GM21528 (cell line): Measurements from ENCODE around the gene ILDR2.

Source experiments
- ATAC-seq: cut with Tn5 transposase; IDR thresholded peaks from one replicate; pipeline ENCODE4 v1.9.1; 2021; ENCODE audit warnings: mild to moderate bottlenecking, moderate library complexity; ENCODE audit not compliant: unreplicated experiment, low FRiP score

The ILDR2 gene

GRCh38 chr1:166975361-166976129 lies at the start of gene ILDR2:
ILDR2 (minus strand) TSS chr1:166975540; CDS start chr1:166975268, 272 bp downstream.
- ATAC-seq: peak; percentile 76

- peak; percentile 58 for ATAC-seq
Measured at GRCh38 chr1:167022384-167022783, 47.0 kb upstream of the ILDR2 start.

DNA sequence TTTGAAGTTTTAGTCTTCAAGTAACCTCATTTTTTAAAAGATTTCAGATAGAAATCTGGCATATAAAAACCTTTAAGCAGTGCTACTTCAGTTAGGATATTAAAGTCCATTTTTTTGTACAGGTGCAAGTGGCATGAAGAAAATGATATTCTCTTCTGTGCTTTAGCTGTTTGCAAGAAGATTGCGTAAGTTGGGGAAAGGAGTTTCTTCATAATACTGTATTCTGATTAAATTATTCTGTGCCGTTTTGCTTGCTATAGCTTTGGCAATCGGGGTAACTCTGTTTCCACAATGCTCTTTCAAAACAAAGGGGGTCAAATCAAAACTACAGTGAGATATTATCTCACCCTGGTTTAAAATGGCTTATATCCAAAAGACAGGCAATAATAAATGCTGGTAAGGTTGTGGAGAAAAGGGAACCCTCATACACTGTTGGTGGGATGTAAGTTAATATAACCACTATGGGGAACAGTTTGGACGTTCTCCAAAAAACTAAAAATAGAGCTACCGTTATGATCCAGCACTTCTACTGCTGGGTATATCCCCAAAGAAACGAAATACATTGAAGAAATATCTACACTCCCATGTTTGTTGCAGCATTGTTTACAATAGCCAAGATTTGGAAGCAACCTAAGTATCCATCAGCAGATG lies 40.9 kb upstream of the ILDR2 start:
- no peak for ATAC-seq

GRCh38 chr1:167013108-167013929 lies 38.0 kb upstream of the ILDR2 start:
- no peak for ATAC-seq

DNA sequence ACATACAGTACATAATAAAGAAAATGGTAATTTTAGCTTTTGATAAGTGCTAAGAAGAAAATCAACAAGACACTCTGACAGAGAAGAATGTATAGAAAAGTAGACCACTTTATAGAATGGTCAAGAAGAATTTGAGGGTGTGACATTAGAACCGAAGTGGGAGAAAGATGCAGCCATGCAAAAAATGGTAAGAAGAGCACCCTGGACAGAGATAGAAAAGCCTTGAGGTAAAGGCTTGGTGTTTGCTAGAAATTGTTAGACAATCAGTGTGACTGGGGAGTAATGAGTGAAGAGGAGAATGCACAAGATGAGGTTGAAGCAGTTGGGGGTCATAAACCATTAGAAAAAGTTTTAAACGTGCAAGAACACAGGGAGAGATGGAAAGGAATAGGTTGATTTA lies 37.2 kb upstream of the ILDR2 start:
- no peak for ATAC-seq

DNA sequence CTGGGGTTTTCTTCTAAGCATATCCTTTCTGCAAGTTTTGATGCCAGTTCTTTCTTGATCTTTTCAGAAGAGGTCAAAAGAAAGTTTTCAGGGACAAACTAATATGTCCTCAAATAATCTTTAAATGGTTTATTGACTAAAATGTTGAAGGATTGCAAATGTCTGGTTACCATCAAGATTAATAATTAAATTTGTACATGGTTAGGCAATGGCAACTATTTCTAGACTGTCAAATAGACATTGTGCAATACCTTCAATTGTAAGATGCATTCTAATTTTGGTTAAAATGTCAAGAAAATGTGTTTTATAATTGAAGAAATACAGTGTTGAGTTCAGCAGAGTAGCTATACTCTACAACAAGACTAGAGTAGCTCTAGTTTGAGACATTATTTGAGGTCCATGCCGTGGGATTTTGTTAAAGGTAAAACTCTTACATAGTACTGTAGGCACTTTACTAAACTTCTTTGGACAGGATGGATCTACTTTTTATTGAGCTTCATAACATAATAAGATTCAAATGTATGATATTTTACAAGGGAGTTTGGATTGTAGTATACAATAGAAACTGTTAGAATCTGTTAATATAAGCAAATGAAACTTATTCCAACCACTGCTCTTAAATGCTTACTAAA lies 36.3 kb upstream of the ILDR2 start:
- no peak for ATAC-seq

DNA sequence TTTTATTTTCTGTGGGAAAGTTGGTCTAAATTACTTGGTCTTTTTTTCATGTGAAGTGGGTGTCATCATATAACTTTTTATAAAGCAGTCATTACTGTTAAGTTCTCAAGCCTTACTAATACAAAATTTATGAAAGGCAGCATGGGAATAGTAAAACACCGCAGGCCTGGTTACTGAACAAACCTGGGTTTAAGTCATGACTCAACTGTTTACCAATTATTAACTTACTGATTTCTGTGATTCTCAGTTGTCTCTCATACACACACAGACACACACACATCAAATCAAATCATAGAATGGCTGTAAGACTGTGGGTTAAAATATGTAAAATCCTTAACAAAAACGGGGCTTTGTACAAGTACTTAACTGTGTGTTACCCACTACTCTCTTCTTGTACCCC lies 28.4 kb upstream of the ILDR2 start:
- ATAC-seq: no peak

GRCh38 chr1:167002354-167002753 lies 27.0 kb upstream of the ILDR2 start:
- ATAC-seq: no peak

DNA sequence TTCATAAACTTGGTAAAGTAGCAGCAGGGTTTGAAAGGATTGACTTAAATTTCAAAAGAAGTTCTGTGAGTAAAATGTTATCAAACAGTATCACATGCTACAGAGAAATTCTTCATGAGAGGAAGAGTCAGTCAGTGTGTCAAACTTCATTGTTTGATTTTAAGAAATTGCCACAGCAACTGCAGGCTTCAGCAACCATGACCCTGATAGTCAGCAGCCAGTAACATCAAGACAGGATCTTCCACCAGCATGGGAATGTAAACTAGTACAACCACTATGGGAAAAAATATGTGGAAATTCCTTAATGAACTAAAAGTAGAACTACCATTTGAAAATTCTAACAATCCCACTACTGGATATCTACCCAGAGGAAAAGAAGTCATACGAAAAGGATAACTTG lies 25.2 kb upstream of the ILDR2 start:
- ATAC-seq: no peak

DNA sequence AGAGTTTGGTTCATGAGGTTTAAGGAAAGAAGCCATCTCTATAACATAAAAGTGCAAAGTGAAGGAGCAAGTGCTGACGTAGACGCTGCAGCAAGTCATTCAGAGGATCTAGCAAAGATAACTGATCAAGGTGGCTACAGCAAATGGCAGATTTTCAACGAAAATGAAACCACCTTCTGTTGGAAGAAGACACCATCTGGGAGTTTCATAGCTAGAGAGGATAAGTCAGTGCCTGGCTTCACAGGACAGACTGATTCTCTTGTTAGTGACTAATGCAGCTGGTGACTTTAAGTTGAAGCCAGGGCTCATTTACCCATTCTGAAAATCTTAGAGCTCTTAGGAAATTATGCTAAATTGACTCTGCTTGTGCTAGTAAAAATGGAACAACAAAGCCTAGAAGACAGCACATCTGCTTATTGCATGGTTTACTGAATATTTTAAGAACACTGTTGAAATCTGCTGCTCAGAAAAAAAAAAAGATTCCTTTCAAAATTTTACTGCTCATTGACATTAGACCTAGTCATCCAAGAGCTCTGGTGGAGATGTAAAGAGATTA lies 24.2 kb upstream of the ILDR2 start:
- no peak for ATAC-seq

- no peak for ATAC-seq
Measured at GRCh38 chr1:166999075-166999474, 23.7 kb upstream of the ILDR2 start.

DNA sequence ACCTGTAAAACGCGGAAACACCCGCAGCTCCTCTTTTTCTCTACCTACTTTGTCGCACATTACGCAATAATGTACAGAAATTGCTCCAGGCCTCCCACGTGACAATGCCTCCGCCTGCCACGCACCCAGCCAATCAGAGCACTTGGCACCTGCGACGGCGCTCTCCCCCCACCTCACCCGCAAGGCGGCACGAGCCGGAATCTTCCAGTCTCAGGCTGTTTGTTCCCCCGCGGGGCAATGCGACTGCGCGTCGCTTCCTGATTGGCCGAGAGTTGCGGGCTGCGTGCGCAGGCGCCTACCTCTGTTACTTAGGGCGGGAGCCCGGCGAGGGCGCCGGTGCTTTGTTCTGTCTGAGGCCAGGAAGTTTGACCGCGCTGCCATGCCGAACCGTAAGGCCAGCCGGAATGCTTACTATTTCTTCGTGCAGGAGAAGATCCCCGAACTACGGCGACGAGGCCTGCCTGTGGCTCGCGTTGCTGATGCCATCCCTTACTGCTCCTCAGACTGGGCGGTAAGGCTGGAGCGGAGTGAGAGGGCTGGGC lies 13.7 kb upstream of the ILDR2 start, which contains the start of gene MAEL:
TSS of gene MAEL (plus strand) at position 307 of the 542 bp plus-strand sequence. CDS start at position 380, 73 bp downstream.
- no peak for ATAC-seq

DNA sequence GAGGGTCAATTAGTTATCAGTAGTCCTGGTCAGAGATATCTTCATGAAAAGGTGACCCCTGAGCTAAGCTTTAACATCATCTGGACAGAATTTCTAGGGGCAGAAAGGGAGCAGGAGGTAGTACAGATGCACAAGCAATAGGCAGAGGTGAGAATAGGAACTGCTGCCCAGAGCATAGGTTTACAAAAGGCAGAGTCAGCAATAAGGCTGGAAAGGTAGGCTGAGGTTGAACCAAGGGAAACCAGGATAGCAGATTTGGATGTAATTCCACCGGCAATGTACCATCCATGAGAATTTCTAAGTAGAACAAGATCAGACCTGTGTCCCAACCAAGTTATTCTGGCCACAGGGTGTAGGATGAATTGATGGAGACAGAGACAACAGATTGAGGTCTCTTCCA lies 6.2 kb upstream of the ILDR2 start:
- no peak for ATAC-seq

- no peak for ATAC-seq
Measured at GRCh38 chr1:166980818-166981217, 5.5 kb upstream of the ILDR2 start.

GRCh38 chr1:166980383-166980782 lies 5.0 kb upstream of the ILDR2 start:
- no peak for ATAC-seq

- ATAC-seq: no peak
Measured at GRCh38 chr1:166978821-166979220, 3.5 kb upstream of the ILDR2 start.

- no peak for ATAC-seq
Measured at GRCh38 chr1:166977951-166978350, 2.6 kb upstream of the ILDR2 start.

DNA sequence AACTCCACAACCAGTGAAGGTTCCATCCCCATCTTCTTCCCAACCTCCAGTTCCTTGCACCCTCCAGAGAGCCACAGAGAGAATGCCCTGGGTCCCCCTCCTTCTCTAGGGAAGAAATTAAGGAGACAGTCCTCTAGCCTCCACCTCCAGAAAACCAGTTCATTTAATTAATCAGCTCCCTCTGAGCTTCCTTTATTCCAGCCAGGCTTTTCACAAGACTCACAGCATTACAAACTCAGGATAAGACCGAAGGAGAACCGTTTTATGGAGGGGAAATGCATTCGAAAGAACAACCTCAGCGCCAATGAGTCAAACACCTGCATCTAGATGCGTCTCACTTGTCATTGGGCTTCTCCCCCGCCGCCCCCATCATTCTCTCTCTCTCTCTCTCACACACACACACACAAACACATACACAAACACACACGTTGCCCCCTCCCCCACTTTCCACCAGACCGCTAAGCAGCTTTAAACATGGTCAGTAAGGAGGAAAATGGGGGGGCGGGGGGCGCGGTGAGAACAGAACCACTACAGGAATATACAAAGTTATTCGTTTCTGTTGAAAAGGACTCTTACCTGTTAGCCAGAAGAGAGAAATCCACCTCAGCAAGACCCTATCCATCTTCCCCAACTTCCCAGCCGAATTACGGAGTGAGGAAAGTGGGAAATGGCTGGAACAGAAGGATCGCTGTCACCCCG lies 544 bp downstream of the ILDR2 start:
- ATAC-seq: peak; percentile 8

DNA sequence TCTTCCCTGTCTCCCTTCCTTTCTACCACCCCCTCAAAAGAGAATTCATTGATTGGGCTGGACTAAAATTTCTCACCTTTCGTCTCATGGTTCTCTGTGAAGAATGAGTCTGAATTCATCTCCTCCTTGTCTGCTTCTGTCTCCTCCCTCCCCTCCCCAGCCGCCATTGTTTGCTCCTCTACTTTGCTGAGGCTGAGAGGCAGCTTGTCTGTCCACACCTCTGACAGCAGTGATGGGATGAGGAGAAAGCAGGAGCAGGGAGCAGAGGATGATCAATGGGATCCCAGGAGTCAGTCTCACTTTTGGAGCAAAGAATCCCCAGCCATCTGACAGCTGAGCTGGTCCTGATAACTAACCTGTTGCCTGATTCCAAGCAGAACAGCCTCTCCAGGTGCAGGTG lies 2.5 kb downstream of the ILDR2 start:
- no peak for ATAC-seq

DNA sequence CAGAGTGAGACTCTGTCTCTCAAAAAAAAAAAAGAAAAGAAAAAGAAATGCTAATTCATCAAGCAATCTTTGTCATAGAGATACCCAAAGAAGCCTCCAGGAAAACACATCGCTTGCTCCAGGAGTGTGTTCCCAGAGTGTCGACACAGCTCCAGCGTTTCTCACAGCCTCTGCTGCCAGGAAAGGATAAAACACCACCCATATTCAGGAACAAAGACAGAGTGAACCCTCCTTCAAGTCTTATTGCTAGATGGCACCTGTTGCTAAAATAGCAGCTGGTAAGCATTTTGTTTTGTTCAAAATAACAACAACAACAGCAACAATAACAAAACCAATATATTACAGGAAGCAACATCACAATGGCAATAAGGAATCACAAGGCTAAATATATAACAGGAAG lies 3.1 kb downstream of the ILDR2 start:
- no peak for ATAC-seq
